T-helper 1 cell (primary cell): ENCODE measurements around the gene LGR6.
"Not testable (repeated sequence)": the region's sequence is repeated elsewhere in the genome, so short reads cannot be mapped to it uniquely, and the experiment has no call there.

ENCODE experiments used
- DNase-seq, 5 donors: peaks; one replicate each; pipeline ENCODE4 v3.0.0-alpha.2; 2012 to 2020

The LGR6 gene

DNA sequence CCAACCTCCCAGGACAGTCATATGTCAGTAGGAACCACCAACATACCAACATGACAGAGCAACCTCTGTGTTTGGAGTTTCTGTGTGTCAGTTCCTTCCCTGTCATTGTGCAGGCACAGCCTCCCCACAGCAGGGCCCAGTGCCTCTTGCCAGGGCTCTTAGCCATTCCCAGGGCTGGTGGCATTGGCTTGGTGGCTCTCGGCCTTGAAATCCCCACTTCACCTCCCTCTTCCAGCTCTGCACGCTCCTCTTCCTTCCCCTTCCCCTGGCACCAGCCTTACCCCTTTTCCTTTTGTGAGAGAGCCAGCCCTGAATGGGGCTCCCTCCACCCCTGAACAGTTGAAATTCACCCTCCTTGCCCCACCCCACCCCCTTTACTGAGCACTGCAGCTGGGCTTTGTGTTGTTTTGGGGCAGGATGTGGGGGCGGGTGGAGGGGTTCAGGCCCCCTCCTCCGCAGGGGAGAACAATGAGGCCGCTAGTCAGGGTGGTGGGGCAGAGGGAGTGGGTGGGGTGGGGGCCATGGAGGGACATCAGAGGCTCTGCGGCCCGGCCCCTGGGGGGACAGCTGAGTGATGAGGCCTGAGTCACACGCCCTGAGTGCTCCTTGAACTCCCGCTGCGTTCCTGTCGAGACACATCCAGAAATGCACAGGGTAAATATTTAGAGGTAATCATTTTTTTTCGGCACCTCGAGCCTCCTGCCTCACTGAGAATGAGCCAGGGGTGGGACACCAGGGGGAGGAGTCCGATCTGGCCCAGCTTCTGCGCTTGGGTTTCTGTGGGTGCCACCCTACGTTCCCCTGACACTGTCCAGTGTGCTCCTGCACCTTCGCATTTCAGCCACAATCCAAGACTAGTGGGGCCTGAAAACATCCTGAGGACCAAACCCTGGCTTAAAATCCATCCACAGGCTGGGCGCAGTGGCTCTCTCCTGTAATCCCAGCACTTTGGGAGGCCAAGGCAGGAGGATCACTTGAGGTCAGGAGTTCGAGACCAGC lies 28.6 kb downstream of the LGR6 start:
- DNase-seq: no peak

DNA sequence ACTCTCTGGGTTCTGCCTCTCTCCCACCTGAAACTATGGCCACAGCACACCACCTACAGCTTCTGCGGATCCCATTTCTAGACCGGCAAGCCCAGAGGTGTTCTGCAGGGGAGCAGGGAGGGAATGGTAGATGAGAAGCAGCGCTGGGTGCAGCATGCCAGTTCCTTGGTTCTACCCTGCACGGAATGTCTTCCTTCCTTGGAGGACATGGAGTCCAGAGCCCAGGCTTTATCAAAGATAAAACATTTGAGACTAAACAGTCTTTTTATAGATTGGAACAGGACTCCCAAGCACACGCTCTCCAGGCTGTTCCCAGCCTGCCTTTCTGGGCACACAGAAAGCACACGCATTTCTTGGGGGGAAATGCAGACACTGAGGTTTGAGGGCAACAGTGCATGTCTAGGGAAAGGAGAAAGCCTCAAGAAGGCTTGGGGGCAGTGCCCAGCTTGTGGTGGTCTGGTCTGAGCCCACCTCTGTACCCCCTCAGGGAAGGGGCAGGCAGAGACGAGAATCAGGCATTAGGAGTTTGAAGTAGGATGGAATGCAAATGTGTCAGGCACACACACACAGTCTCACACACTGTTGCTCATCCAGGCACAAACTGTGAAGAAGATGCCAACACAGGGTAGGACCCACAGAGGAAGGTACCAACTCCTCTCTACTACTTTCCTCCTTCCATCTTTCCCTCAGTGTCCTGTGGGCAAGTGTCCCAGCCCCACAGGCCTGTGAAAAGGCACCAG lies 29.7 kb downstream of the LGR6 start:
- DNase-seq: no peak

DNA sequence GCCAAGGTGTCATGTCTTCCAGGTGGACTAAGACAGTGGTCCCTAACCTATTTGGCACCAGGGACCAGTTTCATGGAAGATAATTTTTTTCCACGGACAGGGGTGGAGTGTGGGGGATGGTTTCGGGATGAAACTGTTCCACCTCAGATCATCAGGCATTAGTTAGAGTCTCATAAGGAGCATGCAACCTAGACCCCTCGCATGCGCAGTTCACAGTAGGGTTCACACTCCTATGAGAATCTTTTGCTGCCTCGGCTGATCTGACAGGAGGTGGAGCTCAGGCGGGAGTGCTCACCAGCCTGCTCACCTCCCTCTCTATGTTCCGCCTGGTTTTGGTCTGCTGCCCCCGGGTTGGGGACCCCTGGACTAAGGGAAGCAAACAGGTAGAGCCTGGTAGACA lies 30.9 kb downstream of the LGR6 start:
- no peak for DNase-seq

DNA sequence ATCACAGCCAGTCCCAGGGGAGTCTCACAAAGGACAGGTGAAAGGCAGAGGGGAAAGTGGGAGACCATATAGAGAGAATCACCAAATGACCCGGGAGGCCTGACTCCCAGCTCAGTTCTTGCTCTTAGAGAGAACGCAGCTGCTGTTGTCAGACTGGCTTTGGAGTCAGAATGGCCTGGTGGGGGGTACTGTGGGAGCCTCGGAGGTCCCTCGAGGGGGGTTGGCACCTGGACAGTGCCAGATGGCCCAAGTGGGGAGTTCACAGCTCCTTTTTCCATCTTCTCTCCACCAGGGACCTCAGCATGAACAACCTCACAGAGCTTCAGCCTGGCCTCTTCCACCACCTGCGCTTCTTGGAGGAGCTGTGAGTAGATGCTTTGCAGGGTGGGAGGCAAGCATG lies 31.5 kb downstream of the LGR6 start:
- DNase-seq: no peak

GRCh38 chr1:202227053-202227672 lies 33.6 kb downstream of the LGR6 start:
- no peak for DNase-seq

GRCh38 chr1:202227997-202228401 lies 34.4 kb downstream of the LGR6 start:
- DNase-seq: no peak

GRCh38 chr1:202228484-202229122 lies 35.0 kb downstream of the LGR6 start:
- no peak for DNase-seq

- DNase-seq: no peak
Measured at GRCh38 chr1:202229376-202229775, 35.8 kb downstream of the LGR6 start.

GRCh38 chr1:202230061-202230938 lies 36.7 kb downstream of the LGR6 start:
- no peak for DNase-seq

- DNase-seq: no peak
Measured at GRCh38 chr1:202230939-202231645, 37.5 kb downstream of the LGR6 start.

GRCh38 chr1:202233171-202233570 lies 39.6 kb downstream of the LGR6 start:
- no peak for DNase-seq

- no peak for DNase-seq
Measured at GRCh38 chr1:202233804-202234203, 40.2 kb downstream of the LGR6 start.

DNA sequence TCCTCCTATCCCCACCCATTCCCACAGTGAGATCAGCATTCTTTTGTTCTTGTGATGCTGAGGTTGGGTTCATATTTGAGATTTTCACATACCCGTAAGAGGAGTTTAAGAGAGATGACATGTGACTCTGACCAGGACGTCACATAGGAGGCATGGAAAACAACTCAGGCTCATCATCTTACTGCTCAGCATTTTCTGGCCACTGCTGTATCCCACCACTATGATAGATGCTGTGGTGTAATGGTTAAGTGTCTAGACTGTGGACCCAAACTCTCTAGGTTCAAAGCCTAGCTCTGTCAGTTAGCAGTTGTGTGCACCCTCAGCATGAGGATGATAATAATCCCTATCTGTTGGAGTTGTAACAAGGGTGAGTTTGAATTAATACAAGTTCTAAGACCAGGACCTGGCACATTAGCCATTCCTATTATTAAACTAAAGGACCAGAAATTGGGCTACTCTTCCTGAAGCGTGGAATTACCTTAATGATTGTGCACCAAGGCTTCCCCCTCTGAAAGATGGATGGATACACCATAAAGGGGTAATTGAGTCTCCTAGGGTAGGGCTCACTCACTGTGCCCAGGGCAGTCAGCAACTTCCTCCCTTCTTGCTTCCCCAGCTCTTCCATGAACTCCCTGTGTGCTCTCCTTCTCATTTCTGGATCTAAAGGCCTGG lies 40.9 kb downstream of the LGR6 start:
- DNase-seq: no peak

- no peak for DNase-seq
Measured at GRCh38 chr1:202235003-202235660, 41.5 kb downstream of the LGR6 start.

- peak in 4 of 5 donors; percentile 37 to 57 (median 44) for DNase-seq
Measured at GRCh38 chr1:202235856-202236837, 42.5 kb downstream of the LGR6 start.

GRCh38 chr1:202237052-202237451 lies 43.5 kb downstream of the LGR6 start:
- DNase-seq: peak in 1 of 5 donors; percentile 18

DNA sequence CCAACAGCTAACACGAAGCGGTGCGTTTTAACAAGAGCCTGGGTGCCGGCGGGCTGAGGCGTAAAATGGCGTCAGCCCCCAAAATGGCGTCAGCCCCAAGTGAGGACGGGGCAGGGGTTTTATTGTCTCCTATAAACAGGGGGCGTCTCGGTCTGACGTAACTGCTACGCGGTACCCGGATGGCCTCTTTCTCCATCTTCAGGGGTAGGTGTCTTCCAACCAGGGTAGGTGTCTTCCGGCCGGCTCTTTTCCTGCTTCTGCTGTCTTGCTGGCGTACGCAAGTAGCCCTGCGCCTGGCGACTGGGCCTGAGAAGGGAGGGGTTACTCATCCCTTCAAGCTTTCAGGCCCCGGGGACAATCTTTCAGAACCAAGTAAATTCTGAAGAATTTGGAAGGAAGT lies 45.3 kb downstream of the LGR6 start:
- no peak for DNase-seq

DNA sequence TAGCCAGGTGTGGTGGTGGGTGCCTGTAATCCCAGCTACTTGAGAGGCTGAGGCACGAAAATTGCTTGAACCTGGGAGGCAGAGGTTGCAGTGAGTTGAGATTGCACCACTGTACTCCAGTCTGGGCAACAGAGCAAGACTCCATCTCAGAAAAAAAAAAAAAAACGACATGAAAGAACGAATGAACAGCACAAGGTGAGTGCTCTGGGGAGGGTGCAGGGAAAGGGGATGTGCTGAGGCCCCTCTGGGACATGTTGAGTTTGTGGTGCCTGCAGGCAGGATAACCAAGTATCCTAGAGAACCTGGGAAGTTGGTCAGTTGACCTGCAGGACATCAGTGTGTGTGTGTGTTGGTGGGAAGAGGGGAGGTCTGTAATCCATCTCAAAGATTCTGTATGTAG lies 46.6 kb downstream of the LGR6 start:
- not testable (repeated sequence) for DNase-seq

DNA sequence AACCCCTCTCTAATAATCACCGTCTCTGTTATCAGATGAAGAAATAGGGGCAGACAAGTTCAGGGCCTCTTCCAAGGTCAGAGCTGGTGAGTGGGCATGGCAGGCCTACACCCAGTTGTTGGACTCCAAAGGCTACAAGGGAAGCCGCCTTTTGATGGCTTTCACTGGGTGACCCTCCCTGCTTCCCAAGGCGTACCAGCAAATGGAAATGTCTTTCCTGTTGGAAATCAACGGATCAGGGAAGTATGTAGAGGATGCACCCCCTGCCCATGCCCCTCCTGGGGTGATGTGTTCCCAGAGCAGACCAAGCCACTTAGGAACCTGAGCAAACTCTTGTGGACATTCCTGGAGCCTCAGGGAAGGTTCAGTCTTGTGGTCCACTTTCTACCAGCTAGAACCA lies 47.4 kb downstream of the LGR6 start:
- DNase-seq: no peak
